BLaER1 (cell line): ENCODE data around the gene WNK3.

Experiments
- H3K27ac ChIP-seq: shearing (Covaris generic); formaldehyde crosslinking; 2 replicates; pipeline ENCODE4 v1.8.1; 2022
- H3K27me3 ChIP-seq: shearing (Covaris generic); formaldehyde crosslinking; 2 replicates; pipeline ENCODE4 v1.8.1; 2022
- H3K36me3 ChIP-seq: shearing (Covaris generic); formaldehyde crosslinking; 2 replicates; pipeline ENCODE4 v1.8.1; 2022
- H3K4me1 ChIP-seq: shearing (Covaris generic); formaldehyde crosslinking; 2 replicates; pipeline ENCODE4 v1.8.1; 2022
- H3K4me2 ChIP-seq: shearing (Covaris generic); formaldehyde crosslinking; 2 replicates; pipeline ENCODE4 v1.8.1; 2022
- H3K4me3 ChIP-seq: shearing (Covaris generic); formaldehyde crosslinking; 2 replicates; pipeline ENCODE4 v1.8.1; 2022
- H3K9ac ChIP-seq: shearing (Covaris generic); formaldehyde crosslinking; 2 replicates; pipeline ENCODE4 v1.8.1; 2022
- H3K9me3 ChIP-seq: shearing (Covaris generic); formaldehyde crosslinking; 2 replicates; pipeline ENCODE4 v1.8.1; 2022
- H4K20me1 ChIP-seq: shearing (Covaris generic); formaldehyde crosslinking; 2 replicates; pipeline ENCODE4 v1.8.1; 2022
- Cebpa-rat ChIP-seq: shearing (Covaris generic); IDR thresholded peaks from 2 replicates; pipeline ENCODE4 v1.8.1; 2022

WNK3 gene

DNA sequence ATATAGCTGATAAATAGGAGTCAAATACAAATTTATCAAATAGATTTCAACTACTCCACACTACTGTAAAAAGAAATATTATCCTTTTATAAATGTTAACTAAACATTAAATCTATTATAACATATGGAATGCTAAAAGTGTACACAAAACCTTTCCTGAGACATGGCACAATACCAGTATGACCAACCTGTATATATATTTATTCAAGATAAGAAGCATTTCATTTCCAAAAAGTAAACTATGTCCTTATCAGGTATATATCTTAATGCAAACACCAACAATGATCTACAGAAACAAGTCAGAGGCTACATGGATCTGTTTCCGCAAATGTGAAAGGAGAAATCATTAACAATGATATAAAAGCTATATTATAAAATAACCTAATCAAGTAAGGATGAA, 37.8 kb downstream of the WNK3 start:
- no peak for TF ChIP-seq Cebpa-rat
- Histone ChIP-seq H3K27me3 (peaks cover 65% of the 10 kb centered on the region), H3K4me1 (no peaks in the 10 kb centered on the region), H3K9me3 (no peaks in the 10 kb centered on the region), H3K4me2 (no peak overlapping the region), H3K27ac (no peak overlapping the region), H3K36me3 (no peaks in the 10 kb centered on the region), H4K20me1 (no peaks in the 10 kb centered on the region; the same call in 1 of the 2 replicates), H3K4me3 (no peak overlapping the region), H3K9ac (no peak overlapping the region)

DNA sequence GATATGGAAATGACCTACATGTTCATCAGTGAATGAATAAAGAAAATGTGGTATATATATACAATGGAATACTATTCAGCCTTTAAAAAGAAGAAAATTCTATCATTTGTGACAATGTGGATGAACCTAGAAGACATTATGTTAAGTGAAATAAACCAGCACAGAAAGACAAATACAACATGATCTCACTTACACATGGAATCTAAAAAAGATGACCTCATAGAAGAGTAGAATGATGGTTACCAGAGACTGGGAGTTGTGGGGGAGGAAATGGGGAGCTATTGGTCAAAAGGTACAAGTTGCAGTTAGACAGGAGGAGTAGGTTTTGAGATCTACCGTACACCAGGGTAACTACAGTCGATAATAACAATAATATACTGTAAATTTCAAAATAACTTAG, 51.5 kb downstream of the WNK3 start:
- Histone ChIP-seq H3K27me3 (peaks cover 21% of the 10 kb centered on the region), H3K4me3 (no peak overlapping the region), H3K9ac (no peak overlapping the region), H3K36me3 (no peaks in the 10 kb centered on the region), H3K4me1 (no peaks in the 10 kb centered on the region), H4K20me1 (no peaks in the 10 kb centered on the region), H3K27ac (no peak overlapping the region), H3K4me2 (no peak overlapping the region), H3K9me3 (no peaks in the 10 kb centered on the region)
- TF ChIP-seq Cebpa-rat, result no peak

DNA sequence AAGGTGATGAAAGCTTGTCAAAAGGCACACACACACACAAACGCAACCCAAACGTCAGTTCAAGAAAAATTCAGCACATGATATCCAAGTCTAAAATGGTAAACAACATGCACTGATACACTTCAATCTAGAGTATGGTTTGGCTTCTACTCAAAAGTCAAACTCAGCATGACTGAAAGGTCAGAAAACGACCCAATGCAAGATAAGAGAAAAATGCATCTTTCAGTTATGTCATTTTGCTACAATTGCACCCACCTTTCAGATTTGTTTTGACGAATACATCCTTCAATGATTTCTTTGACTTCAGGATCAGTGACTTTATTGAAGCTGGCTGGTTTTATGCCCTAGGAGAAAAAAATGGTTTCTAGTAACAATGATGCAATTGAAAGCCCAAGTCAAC, 56.3 kb downstream of the WNK3 start:
- no peak overlapping the region for H3K27ac ChIP-seq
- H3K4me1 ChIP-seq, result no peaks in the 10 kb centered on the region
- H4K20me1 ChIP-seq, result no peaks in the 10 kb centered on the region
- no peak overlapping the region for H3K9ac ChIP-seq
- no peaks in the 10 kb centered on the region for H3K36me3 ChIP-seq
- no peak overlapping the region for H3K4me3 ChIP-seq
- H3K27me3 ChIP-seq, result peaks cover 33% of the 10 kb centered on the region
- no peaks in the 10 kb centered on the region for H3K9me3 ChIP-seq
- no peak overlapping the region for H3K4me2 ChIP-seq
- TF ChIP-seq Cebpa-rat, result no peak

DNA sequence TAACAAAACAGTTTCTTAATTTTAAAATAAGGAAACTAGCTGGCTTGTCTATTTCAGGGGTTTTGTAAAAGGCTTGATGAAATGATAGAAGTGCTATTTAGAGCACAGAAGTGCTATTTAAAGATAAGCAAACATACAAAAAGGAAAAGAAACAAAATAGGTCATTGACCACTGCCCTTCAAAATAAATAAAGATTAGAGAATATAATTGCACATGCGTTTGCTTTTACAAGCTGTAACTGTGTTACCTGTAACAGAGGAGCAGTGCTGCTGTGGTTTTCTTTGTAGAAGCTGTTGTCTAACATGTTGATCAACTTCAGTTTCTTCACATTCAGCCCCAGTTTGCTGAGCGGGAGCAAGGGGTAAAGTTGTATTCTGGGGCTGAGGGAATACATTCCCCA, 63.5 kb downstream of the WNK3 start:
- Histone ChIP-seq H3K27ac (no peak overlapping the region), H3K4me3 (no peak overlapping the region), H3K27me3 (peaks cover 87% of the 10 kb centered on the region), H3K9ac (no peak overlapping the region), H3K4me2 (no peak overlapping the region), H3K36me3 (no peaks in the 10 kb centered on the region), H4K20me1 (no peaks in the 10 kb centered on the region), H3K9me3 (no peaks in the 10 kb centered on the region), H3K4me1 (no peaks in the 10 kb centered on the region)
- no peak for TF ChIP-seq Cebpa-rat

DNA sequence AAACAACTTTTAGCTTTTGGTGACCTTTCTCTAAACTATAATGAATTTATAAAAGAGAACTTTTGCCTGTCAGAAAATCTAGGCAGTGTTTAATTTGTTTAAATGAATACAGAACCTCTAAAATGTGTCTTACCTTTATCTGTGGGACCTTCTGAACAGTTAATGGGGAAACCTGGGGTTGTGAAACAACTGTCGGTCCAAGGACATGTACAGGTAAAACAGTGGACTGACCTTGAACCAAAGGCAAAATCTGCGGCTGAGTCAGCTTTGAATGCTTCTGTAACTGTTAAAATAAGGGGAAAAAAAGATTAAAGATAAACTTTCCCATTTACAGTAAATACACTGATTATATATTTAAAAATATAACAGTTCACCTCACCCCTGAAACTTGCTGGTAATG, 65.1 kb downstream of the WNK3 start:
- Histone ChIP-seq H3K9ac (no peak overlapping the region), H3K27me3 (peaks cover 98% of the 10 kb centered on the region), H3K4me1 (no peaks in the 10 kb centered on the region), H3K9me3 (no peaks in the 10 kb centered on the region), H3K36me3 (no peaks in the 10 kb centered on the region), H3K27ac (no peak overlapping the region), H4K20me1 (no peaks in the 10 kb centered on the region), H3K4me2 (no peak overlapping the region), H3K4me3 (no peak overlapping the region)
- TF ChIP-seq Cebpa-rat, result no peak

DNA sequence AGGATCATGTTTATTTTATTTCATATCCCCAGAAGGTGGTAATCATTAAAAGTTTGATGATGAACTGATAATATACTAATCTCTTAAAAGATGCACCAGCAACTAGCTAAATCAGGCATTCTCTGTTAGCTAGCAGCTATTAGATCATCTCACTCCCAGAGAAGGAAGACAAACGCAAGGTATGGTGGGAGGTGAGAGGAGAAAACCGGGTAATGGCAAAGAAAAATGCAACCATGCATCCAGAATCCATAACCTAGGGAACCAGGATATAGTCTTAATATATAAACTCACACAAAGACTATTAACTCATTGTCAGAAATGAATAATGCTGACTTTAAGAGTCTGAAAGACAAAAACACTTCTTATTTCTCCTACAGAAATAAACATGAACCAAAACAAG, 66.1 kb downstream of the WNK3 start:
- Histone ChIP-seq H3K9me3 (no peaks in the 10 kb centered on the region), H3K4me3 (no peak overlapping the region), H3K4me2 (no peak overlapping the region), H3K9ac (no peak overlapping the region), H4K20me1 (no peaks in the 10 kb centered on the region), H3K27ac (no peak overlapping the region), H3K4me1 (no peaks in the 10 kb centered on the region), H3K36me3 (no peaks in the 10 kb centered on the region), H3K27me3 (peaks cover 96% of the 10 kb centered on the region)
- TF ChIP-seq Cebpa-rat, result no peak

DNA sequence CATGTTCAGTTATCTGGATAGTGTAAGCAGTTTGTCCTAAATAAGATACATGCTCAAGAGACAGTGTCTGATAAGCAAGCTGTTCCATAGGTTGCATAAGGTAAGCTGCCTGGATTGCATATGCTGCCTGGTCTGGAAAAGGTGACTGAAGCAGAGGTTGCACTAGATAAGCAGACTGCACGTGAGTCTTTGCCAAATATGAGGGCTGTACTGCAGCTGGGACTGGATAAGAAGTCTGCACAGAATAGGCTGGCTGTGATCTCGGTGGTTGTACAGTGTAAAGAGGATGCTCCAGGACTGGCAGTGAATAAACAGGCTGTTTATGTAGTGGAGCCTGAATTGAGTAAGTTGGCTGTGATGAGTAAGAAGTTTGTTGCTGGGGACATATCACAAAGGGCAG, 68.9 kb downstream of the WNK3 start:
- Histone ChIP-seq H3K9me3 (no peaks in the 10 kb centered on the region), H3K4me2 (no peak overlapping the region)

DNA sequence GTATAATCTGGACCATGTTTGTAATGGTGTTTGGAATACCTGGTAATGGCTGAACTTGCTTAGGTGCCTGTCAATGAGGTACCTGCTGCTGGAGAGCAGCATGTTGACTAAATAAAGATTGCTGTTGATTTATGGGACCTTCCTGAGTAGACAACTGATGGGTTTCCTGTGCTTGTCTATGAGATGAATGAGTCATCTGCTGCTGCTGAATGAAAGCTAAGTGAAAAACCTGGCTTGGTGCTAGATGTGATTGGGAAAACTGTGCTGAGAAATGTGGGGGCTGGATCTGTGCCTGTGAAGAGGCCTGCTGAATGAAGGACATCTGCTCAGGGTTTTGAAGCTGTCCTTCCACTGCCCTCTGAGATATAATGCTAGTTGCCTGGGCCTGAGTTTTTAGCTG, 69.6 kb downstream of the WNK3 start:
- no peaks in the 10 kb centered on the region for H3K4me1 ChIP-seq
- H3K36me3 ChIP-seq, result no peaks in the 10 kb centered on the region
- no peak overlapping the region for H3K4me3 ChIP-seq

More for the DNA sequence above, 68.9 kb downstream of the WNK3 start:
- no peak overlapping the region for H3K9ac ChIP-seq
- no peaks in the 10 kb centered on the region for H3K4me1 ChIP-seq
- no peaks in the 10 kb centered on the region for H4K20me1 ChIP-seq
- no peak for TF ChIP-seq Cebpa-rat
- H3K27ac ChIP-seq, result no peak overlapping the region
- H3K36me3 ChIP-seq, result no peaks in the 10 kb centered on the region
- H3K4me3 ChIP-seq, result no peak overlapping the region
- H3K27me3 ChIP-seq, result peaks cover 79% of the 10 kb centered on the region

DNA sequence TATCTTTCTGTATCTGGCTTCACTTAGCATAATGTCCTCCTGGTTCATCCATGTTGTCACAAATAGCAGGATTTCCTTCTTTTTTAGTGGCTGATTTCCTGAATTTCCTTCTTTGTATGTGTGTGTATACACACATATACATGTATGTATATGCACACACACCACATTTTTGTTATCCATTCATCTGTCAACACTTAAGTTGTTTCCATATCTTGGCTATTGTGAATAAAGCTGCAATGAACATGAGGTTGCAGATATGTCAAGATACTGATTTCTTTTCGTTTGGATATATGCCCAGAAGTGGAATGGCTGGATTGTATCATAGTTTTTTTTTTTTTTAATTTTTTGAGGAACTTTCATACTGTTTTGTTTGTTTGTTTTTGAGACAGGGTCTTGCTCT, 76.2 kb downstream of the WNK3 start:
- Histone ChIP-seq H3K36me3 (no peaks in the 10 kb centered on the region), H4K20me1 (no peaks in the 10 kb centered on the region), H3K4me1 (no peaks in the 10 kb centered on the region), H3K4me2 (no peak overlapping the region), H3K9ac (no peak overlapping the region), H3K27me3 (peaks cover 19% of the 10 kb centered on the region), H3K4me3 (no peak overlapping the region), H3K9me3 (no peaks in the 10 kb centered on the region), H3K27ac (no peak overlapping the region)
- no peak for TF ChIP-seq Cebpa-rat

More for the DNA sequence above, 69.6 kb downstream of the WNK3 start:
- Histone ChIP-seq H4K20me1 (no peaks in the 10 kb centered on the region), H3K27ac (no peak overlapping the region), H3K9ac (no peak overlapping the region), H3K27me3 (peaks cover 72% of the 10 kb centered on the region), H3K4me2 (no peak overlapping the region), H3K9me3 (no peaks in the 10 kb centered on the region)
- no peak for TF ChIP-seq Cebpa-rat

DNA sequence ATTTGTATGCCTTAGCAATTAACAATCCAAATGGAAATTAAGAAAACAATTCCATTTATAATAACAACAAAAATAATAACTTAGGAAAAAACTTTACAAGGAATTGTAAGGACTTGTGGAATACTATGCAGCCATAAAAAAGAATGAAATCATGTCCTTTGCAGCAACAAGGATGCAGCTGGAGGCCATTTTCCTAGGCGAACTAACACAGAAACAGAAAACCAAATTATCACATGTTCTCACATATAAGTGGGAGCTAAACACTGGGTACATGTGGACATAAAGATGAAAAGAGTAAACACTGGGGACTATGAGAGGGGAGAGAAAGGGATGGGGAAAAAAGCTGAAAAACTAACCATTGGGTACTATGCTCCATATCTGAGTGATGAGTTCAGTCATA, 77.4 kb downstream of the WNK3 start:
- H3K4me2 ChIP-seq, result no peak overlapping the region
- H3K36me3 ChIP-seq, result no peaks in the 10 kb centered on the region
- H3K4me3 ChIP-seq, result no peak overlapping the region
- H3K4me1 ChIP-seq, result no peaks in the 10 kb centered on the region
- H3K27ac ChIP-seq, result no peak overlapping the region
- H3K27me3 ChIP-seq, result peaks cover 14% of the 10 kb centered on the region
- TF ChIP-seq Cebpa-rat, result no peak
- no peaks in the 10 kb centered on the region for H3K9me3 ChIP-seq
- no peaks in the 10 kb centered on the region for H4K20me1 ChIP-seq
- H3K9ac ChIP-seq, result no peak overlapping the region

DNA sequence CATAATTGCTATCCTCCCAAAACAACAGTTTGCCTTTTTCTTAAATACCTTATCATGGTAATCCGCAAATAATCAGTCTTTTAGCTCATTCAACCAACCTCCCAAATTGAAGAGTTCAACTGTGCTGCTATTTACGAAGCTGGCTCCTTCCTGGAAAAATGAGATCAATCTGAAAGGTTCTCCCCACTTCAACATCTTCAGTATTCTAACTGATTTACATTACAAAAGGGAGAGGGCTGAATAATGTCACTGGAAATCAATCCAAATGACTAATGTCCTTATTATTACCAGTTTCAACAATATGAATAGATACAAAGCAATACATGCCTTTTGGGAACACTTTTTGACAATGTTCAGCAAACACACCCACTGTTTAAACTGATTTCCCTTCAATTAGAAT, 86.2 kb downstream of the WNK3 start:
- Histone ChIP-seq H3K4me1 (no peaks in the 10 kb centered on the region), H4K20me1 (no peaks in the 10 kb centered on the region), H3K27ac (no peak overlapping the region), H3K4me2 (no peak overlapping the region), H3K36me3 (no peaks in the 10 kb centered on the region), H3K27me3 (peaks cover 60% of the 10 kb centered on the region), H3K4me3 (no peak overlapping the region), H3K9me3 (no peaks in the 10 kb centered on the region), H3K9ac (no peak overlapping the region)
- no peak for TF ChIP-seq Cebpa-rat
